ENCODE data around the gene SEMG2. TPM values are rescaled to one million over a fixed set of nuclear protein-coding genes. Genes with fewer than 3 reads are reported as not detected.

Gene SEMG2
- total and polyA plus RNA-seq, 2 of the 13 experiments (the other 11 are each of a cell fraction or from before 2014, with no cell fraction given) = not detected

GRCh38 chr20:45189067-45189609 is 32.0 kb upstream of the SEMG2 start (continued):
- no peak for TF ChIP-seq ZHX2 (IDR thresholded peaks at IDR 0.05; ENCODE audit: low read depth)
- TF ChIP-seq ZHX2 (CRISPR knock-in tag; IDR thresholded peaks at IDR 0.05; ENCODE audit: borderline replicate concordance) = no peak

GRCh38 chr20:45189861-45190260 is 31.3 kb upstream of the SEMG2 start:
- Histone ChIP-seq H3K4me2 (ENCODE audit: low read depth, low read length) (no peak overlapping the region), H4K20me1 (ENCODE audit: insufficient read depth, low read length) (no peaks in the 10 kb centered on the region), H3K27me3 (ENCODE audit: control insufficient read depth in 1 of 2, insufficient read depth in 2 of 2, low read length in 2 of 2) (peaks cover 0 to 1% of the 10 kb centered on the region in 2 experiments; a peak in 1 of 5 replicates), H3K27ac (ENCODE audit: extremely low read length, insufficient read depth, low read length) (no peak overlapping the region), H3K4me1 (ENCODE audit: insufficient read depth, low read length) (no peaks in the 10 kb centered on the region), H3K36me3 (replicated peaks in 1 of 2; ENCODE audit: control insufficient read depth in 1 of 2, insufficient read depth in 2 of 2, low read length in 2 of 2) (no peaks in the 10 kb centered on the region), H3K79me2 (ENCODE audit: insufficient read depth, low read length) (no peaks in the 10 kb centered on the region), H3K4me3 (replicated peaks in 1 of 3; ENCODE audit: insufficient read depth in 1 of 3, low read depth in 2 of 3, low read length in 3 of 3) (no peak overlapping the region), H3K9me3 (ENCODE audit: low read length) (no peaks in the 10 kb centered on the region), H3K9ac (ENCODE audit: insufficient read depth, low read depth, low read length) (no peak overlapping the region), H2AFZ (ENCODE audit: low read length) (no peak overlapping the region)
- FAIRE-seq (no peak), DNase-seq (ENCODE audit: low spot score) (no peak), ATAC-seq (no peak)
- WGBS (ENCODE audit: low lambda C conversion rate) = under 1% methylated on average over 3 of the region's 3 CpGs
- intact Hi-C loops (cut with micrococcal nuclease; ENCODE audit: unreplicated experiment) = no loop called here
- in situ Hi-C loops (cut with HindIII; ENCODE audit: extremely low pct_ligation_motif_present, low pct_unique_long_range_greater_than_20kb) = no loop called here
- POLR2A ChIA-PET = no interaction called here
- no TSS peak for BruUV-seq (replicated peaks)
- CTCF ChIA-PET (ENCODE audit: low intra/inter-chr PET ratio, low total read pairs) = no interaction called here
- no peak for TF ChIP-seq SP4 (CRISPR knock-in tag; IDR thresholded peaks at IDR 0.05)
- TF ChIP-seq ZNF672 (CRISPR knock-in tag; IDR thresholded peaks at IDR 0.05) = no peak
- TF ChIP-seq ZNF263 (CRISPR knock-in tag; IDR thresholded peaks at IDR 0.05) = no peak
- TF ChIP-seq SALL1 (CRISPR knock-in tag; IDR thresholded peaks at IDR 0.05) = no peak
- no peak for TF ChIP-seq CEBPZ (IDR thresholded peaks at IDR 0.05; ENCODE audit: low read length)
- TF ChIP-seq ZBTB1 (CRISPR knock-in tag; IDR thresholded peaks at IDR 0.05; ENCODE audit: borderline replicate concordance) = no peak
- no peak for TF ChIP-seq CC2D1A (CRISPR knock-in tag; IDR thresholded peaks at IDR 0.05)
- no peak for TF ChIP-seq ZNF547 (CRISPR knock-in tag; IDR thresholded peaks at IDR 0.05)
- no peak for TF ChIP-seq NR1H2 (CRISPR knock-in tag; IDR thresholded peaks at IDR 0.05; ENCODE audit: borderline replicate concordance, low read depth)
- TF ChIP-seq ZNF460 (CRISPR knock-in tag; IDR thresholded peaks at IDR 0.05; ENCODE audit: borderline replicate concordance) = no peak
